NB4 (cell line): ENCODE data around the gene USH2A.

Experiments
- CTCF ChIP-seq: IDR thresholded peaks from one replicate; pipeline ENCODE4 v1.5.1; 2012; ENCODE audit warnings: low read depth, low read length
- MYC ChIP-seq: IDR thresholded peaks from 2 replicates; pipeline ENCODE4 v1.6.1; 2011; ENCODE audit warnings: low read depth, low read length
- POLR2A ChIP-seq: IDR thresholded peaks from 2 replicates; pipeline ENCODE4 v1.6.1; 2011; ENCODE audit warnings: mild to moderate bottlenecking; ENCODE audit not compliant: insufficient read length; ENCODE audit errors: extremely low read depth

DNA sequence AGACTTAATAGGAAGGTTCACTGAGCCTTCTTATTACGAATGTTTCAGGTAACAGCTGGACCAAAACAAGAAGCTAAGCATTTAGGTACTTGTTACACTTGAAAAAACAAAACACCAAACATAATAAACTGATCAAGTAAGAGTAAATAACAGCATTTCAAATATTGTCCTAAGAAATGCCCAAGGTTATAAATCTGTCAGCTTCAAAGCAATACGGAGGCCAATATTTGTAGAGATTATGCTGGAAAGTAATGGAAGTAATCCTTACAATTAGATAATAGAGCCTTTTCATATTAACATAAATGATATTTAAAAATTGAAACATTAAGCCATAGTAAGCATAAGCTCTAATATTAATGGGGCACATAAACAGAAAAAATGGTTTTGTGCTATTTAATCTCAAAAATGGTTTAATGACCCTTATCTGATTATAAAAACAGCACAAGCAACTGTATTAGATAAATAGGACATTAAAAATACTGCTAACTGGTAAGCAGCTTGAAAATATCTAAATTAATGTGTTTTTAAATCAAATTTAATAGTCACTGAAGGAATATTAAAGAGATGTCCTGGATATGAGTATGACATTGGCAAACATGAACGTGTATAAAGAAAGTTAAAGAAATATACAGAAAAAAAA lies 43.0 kb upstream of the USH2A start:
- TF ChIP-seq CTCF (no peak), POLR2A (no peak), MYC (no peak)
